Suprapubic skin (tissue), 4 donors: ENCODE measurements around the gene SLC35D1. TPM values are rescaled to one million over a fixed set of nuclear protein-coding genes. Genes with fewer than 3 reads are reported as not detected.

ENCODE experiments used
- DNase-seq, 2 donors: peaks; one replicate each; pipeline ENCODE4 v3.0.0-alpha.2; 2019; ENCODE audit warnings: low spot score in 2 of 2
- H3K27ac ChIP-seq: fragments of 200-600 bp; sonication (generic); one replicate; pipeline ENCODE4 v1.5.1; 2019
- H3K27me3 ChIP-seq: fragments of 200-600 bp; sonication (generic); one replicate; pipeline ENCODE4 v1.5.1; 2019
- H3K36me3 ChIP-seq: fragments of 200-600 bp; sonication (generic); one replicate; pipeline ENCODE4 v1.5.1; 2019
- H3K4me1 ChIP-seq: fragments of 200-600 bp; sonication (generic); one replicate; pipeline ENCODE4 v1.5.1; 2019
- H3K4me3 ChIP-seq: fragments of 200-600 bp; sonication (generic); one replicate; pipeline ENCODE4 v1.5.1; 2019; ENCODE audit warnings: mild to moderate bottlenecking
- H3K9me3 ChIP-seq: fragments of 200-600 bp; sonication (generic); one replicate; pipeline ENCODE4 v1.5.1; 2019
- CTCF ChIP-seq, 2 donors: fragments of 200-600 bp in 1 of 2; fragments of 450-650 bp in 1 of 2; sonication (generic) in 1 of 2; IDR thresholded peaks; one replicate each; pipeline ENCODE4 v1.5.1; 2016 to 2019; ENCODE audit warnings: antibody characterized with exemption in 2 of 2, mild to moderate bottlenecking in 1 of 2, moderate library complexity in 1 of 2
- EP300 ChIP-seq: sonication (generic); formaldehyde crosslinking; IDR thresholded peaks from one replicate; pipeline ENCODE4 v1.6.1; 2017; ENCODE audit warnings: antibody characterized with exemption
- POLR2A ChIP-seq, 2 donors: fragments of 450-650 bp; IDR thresholded peaks; one replicate each; pipeline ENCODE4 v1.6.1; 2017; ENCODE audit warnings: antibody characterized with exemption in 2 of 2, mild to moderate bottlenecking in 2 of 2, moderate library complexity in 2 of 2
- POLR2AphosphoS5 ChIP-seq, 3 donors: sonication (generic); formaldehyde crosslinking; IDR thresholded peaks; one replicate each; pipeline ENCODE4 v1.6.1; 2017; ENCODE audit warnings: antibody characterized with exemption in 3 of 3
- WGBS: methylation state at CpG from one replicate; pipeline ENCODE4 v1.1.5; 2018; 5-methylcytosine and 5-hydroxymethylcytosine counted together
- total RNA-seq, 4 donors: library from RNA; depleted of rRNA; stranded (reverse); fragments of >200 nt; gene quantifications; one replicate each; pipeline ENCODE4 v1.1.0, GENCODE V29; 2016

The SLC35D1 gene
- total RNA-seq, 4 donors from 2014 or later = 11.3 to 20.3 (median 17.4) TPM

DNA sequence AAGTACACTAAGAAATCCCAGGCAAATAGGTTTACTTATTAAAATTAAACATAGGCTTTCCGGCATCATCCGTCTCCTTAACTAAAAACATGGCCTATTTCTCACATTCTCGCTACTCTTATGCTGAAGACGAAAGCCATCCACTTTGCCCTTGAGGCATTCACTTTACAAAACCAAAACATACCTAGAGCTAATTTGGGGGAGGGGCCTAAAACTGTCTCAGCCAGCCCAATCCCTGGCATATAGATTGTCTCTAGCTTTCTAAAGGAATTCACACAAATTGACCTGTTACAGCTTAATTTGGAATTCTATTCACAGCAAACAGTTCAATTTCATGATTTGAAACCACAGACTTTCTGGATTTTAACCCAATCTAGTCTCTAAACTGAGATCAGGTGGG is 34.8 kb downstream of the SLC35D1 start:
- WGBS = 94% methylated on average over 4 of the region's 4 CpGs
- Histone ChIP-seq H3K27ac (no peak overlapping the region), H3K9me3 (no peaks in the 10 kb centered on the region), H3K4me3 (no peak overlapping the region), H3K36me3 (peaks cover 40% of the 10 kb centered on the region), H3K4me1 (peaks cover 5% of the 10 kb centered on the region), H3K27me3 (no peaks in the 10 kb centered on the region)
- DNase-seq = no peak
- TF ChIP-seq CTCF (IDR thresholded peaks at IDR 0.05) (no peak), EP300 (no peak), POLR2AphosphoS5 (IDR thresholded peaks at IDR 0.05) (no peak), POLR2A (IDR thresholded peaks at IDR 0.05) (no peak)

GRCh38 chr1:67018574-67018973 is 35.4 kb downstream of the SLC35D1 start:
- Histone ChIP-seq H3K27ac (no peak overlapping the region), H3K9me3 (no peaks in the 10 kb centered on the region), H3K4me3 (no peak overlapping the region), H3K4me1 (peaks cover 5% of the 10 kb centered on the region), H3K27me3 (no peaks in the 10 kb centered on the region), H3K36me3 (peaks cover 35% of the 10 kb centered on the region)
- TF ChIP-seq POLR2AphosphoS5 (IDR thresholded peaks at IDR 0.05) (no peak), CTCF (IDR thresholded peaks at IDR 0.05) (no peak), EP300 (no peak), POLR2A (IDR thresholded peaks at IDR 0.05) (no peak)
- 87% methylated on average over 2 of the region's 2 CpGs for WGBS
- DNase-seq = no peak

GRCh38 chr1:67013573-67013972 is 40.4 kb downstream of the SLC35D1 start:
- no peak overlapping the region for H3K4me3 ChIP-seq
- H3K27me3 ChIP-seq = no peaks in the 10 kb centered on the region
- TF ChIP-seq POLR2A (IDR thresholded peaks at IDR 0.05) = no peak
- no peak for TF ChIP-seq POLR2AphosphoS5 (IDR thresholded peaks at IDR 0.05)
- TF ChIP-seq EP300 = no peak
- no peak for TF ChIP-seq CTCF (IDR thresholded peaks at IDR 0.05)
- H3K27ac ChIP-seq = no peak overlapping the region
- no peak for DNase-seq
- H3K9me3 ChIP-seq = no peaks in the 10 kb centered on the region
- H3K36me3 ChIP-seq = peaks cover 18% of the 10 kb centered on the region
- H3K4me1 ChIP-seq = no peaks in the 10 kb centered on the region
- WGBS = 37% methylated on average over 2 of the region's 2 CpGs

DNA sequence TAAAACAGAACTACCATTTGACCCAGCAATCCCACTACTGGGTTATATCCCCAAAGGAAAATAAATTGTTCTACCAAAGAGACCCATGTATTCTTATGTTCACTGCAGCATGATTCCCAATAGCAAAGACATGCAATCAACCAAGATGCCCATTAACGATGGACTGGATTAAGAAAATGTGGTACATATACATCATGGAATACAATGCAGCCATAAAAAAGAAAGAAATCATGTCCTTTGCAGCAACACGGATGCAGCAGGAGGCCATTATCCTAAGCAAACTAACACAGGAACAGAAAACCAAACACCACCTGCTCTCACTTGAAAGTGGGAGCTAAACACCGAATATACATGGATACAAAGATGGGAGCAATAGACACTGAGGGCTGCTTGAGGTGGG is 44.2 kb downstream of the SLC35D1 start:
- no peaks in the 10 kb centered on the region for H3K9me3 ChIP-seq
- no peak for TF ChIP-seq CTCF (IDR thresholded peaks at IDR 0.05)
- no peak for TF ChIP-seq POLR2A (IDR thresholded peaks at IDR 0.05)
- no peak for TF ChIP-seq POLR2AphosphoS5 (IDR thresholded peaks at IDR 0.05)
- no peak for TF ChIP-seq EP300
- no peak for DNase-seq
- 94% methylated on average over 3 of the region's 3 CpGs for WGBS
- no peaks in the 10 kb centered on the region for H3K27me3 ChIP-seq
- H3K36me3 ChIP-seq = peaks cover 24% of the 10 kb centered on the region
- no peak overlapping the region for H3K4me3 ChIP-seq
- H3K4me1 ChIP-seq = no peaks in the 10 kb centered on the region
- H3K27ac ChIP-seq = no peak overlapping the region

- Histone ChIP-seq H3K4me3 (no peak overlapping the region), H3K4me1 (no peaks in the 10 kb centered on the region), H3K9me3 (no peaks in the 10 kb centered on the region), H3K27me3 (no peaks in the 10 kb centered on the region), H3K36me3 (peaks cover 35% of the 10 kb centered on the region), H3K27ac (no peak overlapping the region)
- WGBS = 85% methylated on average over 8 of the region's 8 CpGs
- no peak for TF ChIP-seq EP300
- DNase-seq = no peak
Measured at GRCh38 chr1:67005068-67005467, 48.9 kb downstream of the SLC35D1 start.

- H3K4me3 ChIP-seq = no peak overlapping the region
- WGBS = 73% methylated on average over 1 of the region's 1 CpG
- H3K36me3 ChIP-seq = peaks cover 33% of the 10 kb centered on the region
- H3K27me3 ChIP-seq = no peaks in the 10 kb centered on the region
- no peaks in the 10 kb centered on the region for H3K9me3 ChIP-seq
- no peak overlapping the region for H3K27ac ChIP-seq
- H3K4me1 ChIP-seq = no peaks in the 10 kb centered on the region
- TF ChIP-seq POLR2A (IDR thresholded peaks at IDR 0.05) = no peak
- TF ChIP-seq CTCF (IDR thresholded peaks at IDR 0.05) = no peak
- no peak for TF ChIP-seq EP300
- no peak for TF ChIP-seq POLR2AphosphoS5 (IDR thresholded peaks at IDR 0.05)
- DNase-seq = no peak
Measured at GRCh38 chr1:67004176-67004575, 49.8 kb downstream of the SLC35D1 start.
